Breast epithelium (tissue), 4 donors: Measurements from ENCODE around the gene WDR53. TPM values are rescaled to one million over a fixed set of nuclear protein-coding genes. Genes with fewer than 3 reads are reported as not detected.
"Not testable (repeated sequence)": the region's sequence is repeated elsewhere in the genome, so short reads cannot be mapped to it uniquely, and the experiment has no call there.

Experiments used
- DNase-seq, 2 donors: peaks; one replicate each; pipeline ENCODE4 v3.0.0-alpha.2; 2019; ENCODE audit warnings: low spot score in 2 of 2
- H3K27ac ChIP-seq, 2 donors: fragments of 200-600 bp; sonication (generic) in 1 of 2; one replicate each; pipeline ENCODE4 v1.5.1; 2016 to 2019; ENCODE audit warnings: mild to moderate bottlenecking in 1 of 2
- H3K27me3 ChIP-seq, 2 donors: fragments of 200-600 bp; sonication (generic) in 1 of 2; one replicate each; pipeline versions ENCODE4 v1.5.1 to v1.6.0; 2017 to 2019; ENCODE audit warnings: control low read depth in 1 of 2, mild to moderate bottlenecking in 1 of 2
- H3K36me3 ChIP-seq: fragments of 200-600 bp; one replicate; pipeline ENCODE4 v1.5.1; 2019
- H3K4me1 ChIP-seq, 2 donors: fragments of 200-600 bp; sonication (generic); one replicate each; pipeline ENCODE4 v1.5.1; 2016 to 2019; ENCODE audit warnings: control low read depth in 1 of 2
- H3K4me3 ChIP-seq, 3 donors: fragments of 200-600 bp; sonication (generic); 1 replicate in 2 of 3; 2 replicates in 1 of 3; pipeline ENCODE4 v1.5.1; 2016 to 2019; ENCODE audit warnings: mild to moderate bottlenecking in 3 of 3, moderate library complexity in 2 of 3
- H3K9me3 ChIP-seq, 2 donors: fragments of 200-600 bp; sonication (generic) in 1 of 2; one replicate each; pipeline ENCODE4 v1.5.1; 2016 to 2019; ENCODE audit warnings: control low read depth in 1 of 2
- POLR2A ChIP-seq: fragments of 450-650 bp; IDR thresholded peaks from one replicate; pipeline ENCODE4 v1.6.1; 2016; ENCODE audit warnings: antibody characterized with exemption, mild to moderate bottlenecking, moderate library complexity
- POLR2AphosphoS5 ChIP-seq, 3 donors: sonication (generic); formaldehyde crosslinking; IDR thresholded peaks; one replicate each; pipeline ENCODE4 v1.6.1; 2017; ENCODE audit warnings: antibody characterized with exemption in 3 of 3
- intact Hi-C: fragments of 100-400 bp; cut with DNase I; formaldehyde crosslinking; loops from one replicate; pipeline ENCODE4 v1.15.1; 2023; ENCODE audit warnings: low total_unique reads
- total RNA-seq, 3 donors: library from RNA; depleted of rRNA; stranded (reverse); fragments of >200 nt; gene quantifications; one replicate each; pipeline ENCODE4 v1.1.0, GENCODE V29; 2016
- TF ChIP-seq, protein P1 (sequence below), 3 donors: fragments of 450-650 bp; IDR thresholded peaks; one replicate each; pipeline ENCODE4 v1.5.1; 2016 to 2017; ENCODE audit warnings: antibody characterized with exemption in 3 of 3, mild to moderate bottlenecking in 3 of 3, moderate library complexity in 3 of 3

WDR53 gene
- total RNA-seq, 3 donors from 2014 or later: 4.9 to 8.2 (median 6.1) TPM

DNA sequence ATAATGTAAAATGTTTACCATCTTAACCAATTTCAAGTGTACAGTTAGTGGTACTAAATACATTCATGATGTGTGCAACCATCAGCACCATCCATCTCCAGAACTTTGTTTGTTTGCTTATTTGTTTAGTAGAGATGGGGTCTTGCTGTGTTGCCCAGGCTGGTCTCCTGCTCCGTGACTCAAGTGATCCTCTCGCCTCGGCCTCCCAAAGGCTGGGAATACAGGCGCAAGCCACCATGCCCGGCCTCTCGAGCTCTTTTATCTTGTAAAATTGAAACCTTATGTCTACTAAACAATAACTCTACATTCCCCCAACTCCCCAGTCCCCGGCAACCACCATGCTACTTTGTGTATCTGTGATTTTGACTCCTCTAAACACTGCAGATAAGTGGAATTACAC lies 32.0 kb upstream of the WDR53 start:
- Histone ChIP-seq H3K27ac (no peak overlapping the region), H3K27me3 (peaks cover 0 to 5% of the 10 kb centered on the region in 2 donors), H3K4me1 (no peaks in the 10 kb centered on the region), H3K9me3 (no peaks in the 10 kb centered on the region), H3K36me3 (no peaks in the 10 kb centered on the region), H3K4me3 (no peak overlapping the region)
- intact Hi-C loops: no loop called here
- TF ChIP-seq POLR2A (no peak), POLR2AphosphoS5 (IDR thresholded peaks at IDR 0.05) (no peak)
- TF ChIP-seq, protein P1, sequence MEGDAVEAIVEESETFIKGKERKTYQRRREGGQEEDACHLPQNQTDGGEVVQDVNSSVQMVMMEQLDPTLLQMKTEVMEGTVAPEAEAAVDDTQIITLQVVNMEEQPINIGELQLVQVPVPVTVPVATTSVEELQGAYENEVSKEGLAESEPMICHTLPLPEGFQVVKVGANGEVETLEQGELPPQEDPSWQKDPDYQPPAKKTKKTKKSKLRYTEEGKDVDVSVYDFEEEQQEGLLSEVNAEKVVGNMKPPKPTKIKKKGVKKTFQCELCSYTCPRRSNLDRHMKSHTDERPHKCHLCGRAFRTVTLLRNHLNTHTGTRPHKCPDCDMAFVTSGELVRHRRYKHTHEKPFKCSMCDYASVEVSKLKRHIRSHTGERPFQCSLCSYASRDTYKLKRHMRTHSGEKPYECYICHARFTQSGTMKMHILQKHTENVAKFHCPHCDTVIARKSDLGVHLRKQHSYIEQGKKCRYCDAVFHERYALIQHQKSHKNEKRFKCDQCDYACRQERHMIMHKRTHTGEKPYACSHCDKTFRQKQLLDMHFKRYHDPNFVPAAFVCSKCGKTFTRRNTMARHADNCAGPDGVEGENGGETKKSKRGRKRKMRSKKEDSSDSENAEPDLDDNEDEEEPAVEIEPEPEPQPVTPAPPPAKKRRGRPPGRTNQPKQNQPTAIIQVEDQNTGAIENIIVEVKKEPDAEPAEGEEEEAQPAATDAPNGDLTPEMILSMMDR (IDR thresholded peaks at IDR 0.05): no peak
- DNase-seq: no peak

DNA sequence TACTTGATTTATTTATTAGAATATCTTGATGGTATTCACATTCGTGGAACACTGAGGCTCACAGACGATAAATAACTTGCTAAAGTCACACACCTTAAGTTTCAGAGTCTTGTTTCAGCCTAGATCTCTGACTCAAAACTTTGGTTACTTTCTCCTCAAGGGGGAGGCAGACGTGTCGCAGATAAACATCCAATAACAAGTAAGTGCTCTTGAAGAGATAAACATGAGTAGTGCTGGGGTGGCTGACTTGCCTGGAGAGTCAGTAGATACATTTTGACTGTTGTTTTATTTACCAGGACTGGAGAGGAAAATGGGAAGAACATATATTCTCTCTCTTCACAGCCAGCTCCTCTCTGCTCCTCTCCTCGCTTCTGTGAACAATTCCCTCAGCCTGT lies 31.4 kb upstream of the WDR53 start:
- H3K27ac ChIP-seq: no peak overlapping the region
- intact Hi-C loops: no loop called here
- no peak for DNase-seq
- no peaks in the 10 kb centered on the region for H3K36me3 ChIP-seq
- peaks cover 0 to 5% of the 10 kb centered on the region in 2 donors for H3K27me3 ChIP-seq
- TF ChIP-seq, protein P1 (IDR thresholded peaks at IDR 0.05): no peak
- no peak for TF ChIP-seq POLR2AphosphoS5 (IDR thresholded peaks at IDR 0.05)
- no peak for TF ChIP-seq POLR2A
- no peaks in the 10 kb centered on the region for H3K9me3 ChIP-seq
- no peak overlapping the region for H3K4me3 ChIP-seq
- H3K4me1 ChIP-seq: no peaks in the 10 kb centered on the region

DNA sequence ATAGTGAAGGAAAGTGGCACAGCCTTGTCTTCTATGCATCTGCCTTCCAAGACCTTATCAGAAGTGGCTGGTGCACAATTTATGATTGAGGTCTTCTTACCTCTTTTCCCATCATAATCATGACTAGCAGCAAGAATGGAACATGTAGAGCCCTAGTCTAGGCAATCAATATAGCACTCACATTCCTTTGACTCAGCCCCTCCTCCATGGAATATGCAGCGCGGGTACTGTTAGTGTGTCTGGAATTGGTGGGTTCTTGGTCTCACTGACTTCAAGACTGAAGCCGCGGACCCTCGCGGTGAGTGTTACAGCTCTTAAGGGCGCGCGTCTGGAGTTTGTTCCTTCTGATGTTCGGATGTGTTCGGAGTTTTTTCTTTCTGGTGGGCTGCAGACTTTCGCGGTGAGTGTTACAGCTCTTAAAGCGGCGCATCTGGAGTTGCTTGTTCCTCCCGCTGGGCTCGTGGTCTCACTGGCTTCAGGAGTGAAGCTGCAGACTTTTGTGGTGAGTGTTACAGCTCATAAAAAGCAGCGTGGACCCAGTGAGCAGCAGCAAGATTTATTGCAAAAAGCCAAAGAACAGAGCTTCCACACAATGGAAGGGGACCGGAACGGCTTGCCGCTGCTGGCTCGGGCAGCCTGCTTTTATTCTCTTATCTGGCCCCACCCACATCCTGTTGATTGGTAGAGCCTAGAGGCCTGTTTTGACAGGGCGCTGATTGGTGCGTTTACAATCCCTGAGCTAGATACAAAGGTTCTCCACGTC lies 29.8 kb upstream of the WDR53 start:
- H3K9me3 ChIP-seq, H3K36me3 ChIP-seq, intact Hi-C loops, DNase-seq, H3K27me3 ChIP-seq, H3K4me1 ChIP-seq, H3K27ac ChIP-seq: not testable (repeated sequence)
- H3K4me3 ChIP-seq: peak overlapping the region; percentile 11 to 35 (median 11)

DNA sequence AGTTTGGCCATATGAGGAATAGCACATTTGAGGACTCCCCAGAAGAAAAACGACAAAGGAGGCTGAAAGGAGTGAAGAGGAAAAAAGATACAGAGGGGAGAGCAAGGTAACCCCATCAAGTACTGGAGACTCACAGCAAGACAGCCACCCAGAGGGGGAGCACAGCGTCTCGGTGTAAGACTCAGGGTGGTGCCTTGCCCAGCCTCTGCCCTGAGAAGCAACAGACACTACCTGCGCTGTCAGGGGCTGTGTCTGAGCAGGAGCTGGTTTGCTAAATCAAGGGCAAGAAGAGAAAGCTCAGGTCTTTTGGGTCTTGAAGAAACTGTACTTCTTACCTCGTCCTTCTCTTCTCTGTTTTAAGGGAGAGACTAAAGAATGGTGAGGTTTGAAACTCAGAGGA lies 28.0 kb upstream of the WDR53 start:
- TF ChIP-seq POLR2AphosphoS5 (IDR thresholded peaks at IDR 0.05) (no peak), POLR2A (no peak)
- TF ChIP-seq, protein P1 (IDR thresholded peaks at IDR 0.05): no peak
- Histone ChIP-seq H3K9me3 (no peaks in the 10 kb centered on the region), H3K27me3 (peaks cover 0 to 5% of the 10 kb centered on the region in 2 donors), H3K27ac (no peak overlapping the region), H3K4me1 (no peaks in the 10 kb centered on the region), H3K4me3 (no peak overlapping the region), H3K36me3 (no peaks in the 10 kb centered on the region)
- intact Hi-C loops: no loop called here
- no peak for DNase-seq

DNA sequence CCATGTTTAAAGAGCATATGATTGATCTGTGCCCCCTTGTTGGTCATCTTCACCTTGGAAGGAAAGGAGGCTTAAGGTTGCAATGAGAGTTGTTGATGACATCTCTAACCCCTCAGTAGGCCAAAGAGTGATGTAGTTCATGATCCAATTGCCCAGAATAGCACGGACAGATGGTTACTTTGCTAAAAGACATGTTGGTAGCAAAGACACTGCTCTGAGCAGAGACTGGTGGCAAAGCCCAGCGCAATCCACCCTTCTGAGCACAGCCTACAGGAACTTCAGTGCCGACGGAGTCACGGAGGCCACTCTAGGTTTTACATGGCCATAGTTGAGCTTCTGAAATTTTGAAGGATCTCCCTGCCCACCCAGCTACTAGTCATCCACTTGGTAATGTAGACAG lies 21.9 kb upstream of the WDR53 start:
- Histone ChIP-seq H3K9me3 (no peaks in the 10 kb centered on the region), H3K36me3 (no peaks in the 10 kb centered on the region), H3K4me1 (no peaks in the 10 kb centered on the region), H3K27me3 (no peaks in the 10 kb centered on the region), H3K4me3 (no peak overlapping the region), H3K27ac (no peak overlapping the region)
- intact Hi-C loops: no loop called here
- TF ChIP-seq, protein P1 (IDR thresholded peaks at IDR 0.05): no peak
- TF ChIP-seq POLR2A: no peak
- no peak for TF ChIP-seq POLR2AphosphoS5 (IDR thresholded peaks at IDR 0.05)
- DNase-seq: no peak
